ENCODE measurements around the gene DISC1.

Gene DISC1

DNA sequence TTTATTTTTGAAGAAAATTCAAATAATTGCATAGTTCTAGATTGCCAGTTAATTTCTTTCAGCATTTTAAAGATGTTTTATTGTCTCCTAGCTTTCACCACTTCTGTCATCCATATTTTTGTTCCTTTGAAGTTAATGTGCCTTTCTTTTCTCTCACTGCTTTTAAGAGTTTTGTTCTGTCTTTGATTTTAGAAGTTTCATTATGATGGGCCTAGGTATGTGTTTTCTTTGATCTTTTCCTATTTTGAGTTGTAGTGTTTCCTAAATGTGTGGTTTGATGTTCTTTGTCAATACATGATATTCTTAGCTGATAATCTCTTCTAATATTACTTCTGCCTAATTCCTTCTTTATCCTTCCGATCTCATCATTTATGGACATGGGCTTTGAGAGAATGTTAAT, 378.7 kb downstream of the DISC1 start:
- H3K27ac ChIP-seq = no peak overlapping the region
- no peak for TF ChIP-seq ZFX (IDR thresholded peaks at IDR 0.05)
- no peak for TF ChIP-seq CTCF (conservative IDR thresholded peaks at IDR 0.05)

DNA sequence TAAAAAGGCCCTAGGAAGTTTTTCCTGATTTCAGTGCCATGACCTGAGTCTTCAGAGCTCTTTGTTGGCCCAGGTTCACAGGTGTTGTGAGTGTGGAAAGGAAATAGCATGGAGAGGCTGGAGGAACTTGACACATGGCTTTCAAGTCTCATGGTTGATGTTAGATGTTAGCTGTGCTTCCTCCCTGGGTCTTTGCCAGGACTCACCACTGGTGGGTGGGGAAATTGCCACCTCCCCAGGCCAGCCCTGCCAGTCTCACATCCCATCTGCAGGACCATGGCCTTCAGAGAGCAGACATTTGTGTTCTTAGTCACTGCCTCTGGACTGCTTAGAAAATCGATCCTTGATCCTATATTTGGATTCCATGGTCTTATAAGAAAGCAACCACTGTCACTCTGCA, 383.2 kb downstream of the DISC1 start:
- TF ChIP-seq CTCF (conservative IDR thresholded peaks at IDR 0.05) (no peak), ZFX (IDR thresholded peaks at IDR 0.05) (no peak)
- no peak overlapping the region for H3K27ac ChIP-seq

DNA sequence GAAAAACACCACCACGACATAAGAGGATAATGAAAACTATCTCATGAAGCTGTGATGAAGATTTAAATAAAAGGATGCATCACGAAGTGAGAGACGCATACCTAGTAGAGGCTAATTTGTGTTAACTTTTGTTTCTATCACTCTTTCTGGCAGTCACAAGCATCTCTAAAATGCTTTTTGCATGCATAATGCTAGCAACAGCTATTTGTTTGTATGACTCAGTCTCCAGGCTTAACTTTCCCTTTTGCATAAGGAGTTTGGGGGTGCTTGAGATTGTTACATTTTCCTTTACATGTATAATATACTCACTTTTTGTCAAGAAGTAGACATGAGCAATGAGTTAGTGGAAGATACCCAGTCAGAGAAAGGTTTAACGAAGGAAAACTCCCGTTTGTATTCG, 385.4 kb downstream of the DISC1 start:
- H3K27ac ChIP-seq = no peak overlapping the region
- TF ChIP-seq ZFX (IDR thresholded peaks at IDR 0.05) (no peak), CTCF (conservative IDR thresholded peaks at IDR 0.05) (no peak)

GRCh38 chr1:232012773-232013386, 386.3 kb downstream of the DISC1 start:
- TF ChIP-seq CTCF (conservative IDR thresholded peaks at IDR 0.05) (no peak), ZFX (IDR thresholded peaks at IDR 0.05) (no peak)
- no peak overlapping the region for H3K27ac ChIP-seq

- H3K27ac ChIP-seq = no peak overlapping the region
- TF ChIP-seq CTCF (conservative IDR thresholded peaks at IDR 0.05) (no peak), ZFX (IDR thresholded peaks at IDR 0.05) (no peak)
Observed at GRCh38 chr1:232014941-232015340, 388.4 kb downstream of the DISC1 start.

DNA sequence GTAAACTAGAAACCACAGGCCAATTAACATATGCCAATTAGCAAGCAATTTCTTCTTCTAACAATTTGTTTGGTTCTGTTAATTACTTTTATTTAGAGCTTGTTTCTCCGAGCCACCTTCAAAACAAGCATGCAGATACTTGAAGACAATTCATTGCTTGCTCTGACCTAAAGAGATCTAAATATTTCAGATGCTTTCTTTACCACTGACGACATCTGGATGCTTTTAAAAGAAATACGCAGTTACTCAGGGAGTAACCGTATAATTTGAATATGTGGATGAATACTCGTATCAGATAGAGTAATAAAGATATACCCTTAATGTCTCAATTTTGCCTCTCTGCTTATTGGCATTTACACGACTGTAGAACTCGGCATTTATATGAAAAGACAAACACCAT, 390.0 kb downstream of the DISC1 start:
- no peak overlapping the region for H3K27ac ChIP-seq
- TF ChIP-seq ZFX (IDR thresholded peaks at IDR 0.05) (no peak), CTCF (conservative IDR thresholded peaks at IDR 0.05) (no peak)

- H3K27ac ChIP-seq = no peak overlapping the region
- TF ChIP-seq CTCF (conservative IDR thresholded peaks at IDR 0.05) (no peak), ZFX (IDR thresholded peaks at IDR 0.05) (no peak)
Observed at GRCh38 chr1:232017057-232017456, 390.5 kb downstream of the DISC1 start.
